SK-N-DZ (cell line): Measurements from ENCODE around the gene SPATA20.

Experiments used
- DNase-seq: peaks from one replicate; pipeline ENCODE4 v3.0.0-alpha.2; 2015; ENCODE audit warnings: low spot score

The SPATA20 gene

DNA sequence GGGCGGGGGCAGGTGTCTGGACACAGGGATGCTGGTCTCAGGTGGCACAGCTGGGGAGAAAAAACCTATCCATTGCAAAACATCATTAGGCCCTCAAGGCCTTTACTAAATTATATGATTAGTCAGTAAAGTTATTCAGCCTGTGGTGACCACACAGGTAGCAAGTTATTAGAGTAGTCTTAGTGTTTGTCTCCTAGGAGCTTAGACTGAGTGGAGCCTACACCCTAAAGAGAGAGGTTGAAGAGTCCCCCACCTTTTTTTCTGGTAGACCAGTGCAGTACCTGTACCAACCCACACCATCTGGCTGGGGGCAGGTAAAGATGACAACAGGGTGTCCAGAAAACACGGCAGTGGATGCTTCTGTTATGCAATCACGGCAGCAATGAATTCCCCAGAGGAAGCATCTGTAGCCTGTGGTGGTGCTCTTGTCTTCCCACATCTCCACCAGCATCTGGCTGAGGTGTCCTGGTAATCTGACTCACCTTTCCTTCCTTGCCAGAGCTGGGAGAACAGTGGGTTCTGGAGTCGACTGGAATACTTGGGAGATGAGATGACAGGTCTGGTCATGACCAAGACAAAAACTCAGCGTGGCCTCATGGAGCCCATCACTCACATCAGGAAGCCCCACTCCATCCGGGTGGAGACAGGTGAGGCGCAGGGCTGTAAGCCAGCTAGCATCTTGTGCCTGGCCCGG, 27.7 kb upstream of the SPATA20 start:
- no peak for DNase-seq

GRCh38 chr17:50520483-50520882, 26.5 kb upstream of the SPATA20 start:
- no peak for DNase-seq

DNA sequence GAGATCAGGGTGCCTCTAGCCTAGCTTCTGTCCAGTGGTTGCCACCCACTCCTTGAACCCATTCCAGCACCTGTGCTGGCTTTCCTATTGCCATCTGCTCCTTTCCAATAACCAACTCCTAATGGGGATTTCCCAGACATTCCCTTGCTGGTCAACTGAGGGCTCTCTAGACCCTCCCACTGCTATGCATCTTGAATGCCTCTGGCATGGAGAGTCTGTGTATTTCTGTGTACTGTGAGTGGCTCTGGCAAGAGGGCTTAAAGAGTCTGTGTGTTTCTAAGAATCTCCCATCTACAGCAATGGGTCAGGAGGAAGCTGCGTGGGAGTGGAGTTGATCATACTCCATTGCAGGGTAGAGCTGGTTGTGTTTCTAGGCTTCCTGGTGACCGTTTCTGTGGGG, 25.5 kb upstream of the SPATA20 start:
- DNase-seq, result no peak

- DNase-seq, result no peak
Observed at GRCh38 chr17:50522766-50523165, 24.2 kb upstream of the SPATA20 start.

DNA sequence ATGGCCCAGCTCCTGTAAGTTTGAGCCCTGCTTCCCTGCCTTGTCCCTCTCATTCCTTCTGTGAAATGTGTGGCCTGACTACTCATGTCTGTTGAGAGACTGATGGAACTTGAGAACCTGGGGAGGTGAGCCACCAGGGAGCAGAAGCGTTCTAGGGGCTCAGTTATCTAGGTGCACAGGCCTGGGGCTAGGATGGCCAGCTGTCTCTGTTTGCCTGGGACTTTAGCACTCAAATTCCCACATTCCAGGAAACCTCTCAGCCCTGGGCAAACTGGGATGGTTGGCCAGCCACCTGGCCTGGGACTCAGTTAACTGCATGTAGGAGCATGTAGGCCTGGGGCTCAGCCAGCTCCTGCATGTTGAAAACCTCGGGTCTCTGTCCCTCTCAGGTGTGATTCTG, 23.8 kb upstream of the SPATA20 start:
- no peak for DNase-seq

DNA sequence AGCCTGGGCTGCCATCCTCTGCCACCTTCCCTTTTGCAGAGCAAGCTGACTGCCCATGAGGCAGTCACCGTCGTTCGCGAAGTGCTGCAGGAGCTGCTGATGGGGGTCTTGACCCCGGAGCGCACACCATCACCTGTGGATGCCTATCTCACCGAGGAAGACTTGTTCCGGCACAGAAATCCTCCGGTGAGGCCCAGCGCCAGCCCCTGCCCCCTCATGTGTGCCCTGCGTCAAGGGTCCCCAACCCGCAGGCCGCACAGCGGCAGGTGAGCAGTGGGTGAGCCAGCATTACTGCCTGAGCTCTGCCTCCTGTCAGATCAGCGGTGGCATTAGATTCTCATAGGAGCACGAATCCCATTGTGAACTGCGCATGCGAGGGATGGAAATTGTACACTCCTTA, 22.1 kb upstream of the SPATA20 start:
- no peak for DNase-seq

GRCh38 chr17:50527155-50527762, 19.7 kb upstream of the SPATA20 start:
- no peak for DNase-seq

DNA sequence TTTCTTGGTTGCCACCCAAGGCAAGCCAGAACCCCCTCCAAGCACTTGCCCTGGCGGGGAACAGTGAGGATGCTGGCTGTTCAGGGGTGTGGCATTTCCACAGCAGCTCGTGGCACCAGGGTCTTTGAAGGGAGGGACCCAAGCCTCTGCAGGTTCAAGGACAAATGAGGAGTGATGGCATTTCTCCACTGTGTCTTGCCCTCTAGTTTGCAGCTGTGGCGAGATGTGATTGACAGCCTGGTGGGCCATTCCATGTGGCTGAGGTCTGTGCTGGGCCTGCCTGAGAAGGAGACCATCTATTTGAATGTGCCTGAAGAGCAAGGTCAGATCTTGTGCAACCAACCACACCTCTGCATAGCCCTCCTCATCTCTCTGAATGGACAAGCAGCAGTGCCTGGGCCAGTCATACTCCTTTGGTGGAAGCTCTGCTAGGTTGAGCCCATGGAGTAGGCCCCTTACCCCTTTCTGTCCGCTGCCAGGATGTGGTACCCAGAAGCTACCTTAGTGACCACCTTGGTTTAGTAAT, 19.0 kb upstream of the SPATA20 start:
- no peak for DNase-seq

GRCh38 chr17:50529849-50530248, 17.1 kb upstream of the SPATA20 start:
- no peak for DNase-seq

DNA sequence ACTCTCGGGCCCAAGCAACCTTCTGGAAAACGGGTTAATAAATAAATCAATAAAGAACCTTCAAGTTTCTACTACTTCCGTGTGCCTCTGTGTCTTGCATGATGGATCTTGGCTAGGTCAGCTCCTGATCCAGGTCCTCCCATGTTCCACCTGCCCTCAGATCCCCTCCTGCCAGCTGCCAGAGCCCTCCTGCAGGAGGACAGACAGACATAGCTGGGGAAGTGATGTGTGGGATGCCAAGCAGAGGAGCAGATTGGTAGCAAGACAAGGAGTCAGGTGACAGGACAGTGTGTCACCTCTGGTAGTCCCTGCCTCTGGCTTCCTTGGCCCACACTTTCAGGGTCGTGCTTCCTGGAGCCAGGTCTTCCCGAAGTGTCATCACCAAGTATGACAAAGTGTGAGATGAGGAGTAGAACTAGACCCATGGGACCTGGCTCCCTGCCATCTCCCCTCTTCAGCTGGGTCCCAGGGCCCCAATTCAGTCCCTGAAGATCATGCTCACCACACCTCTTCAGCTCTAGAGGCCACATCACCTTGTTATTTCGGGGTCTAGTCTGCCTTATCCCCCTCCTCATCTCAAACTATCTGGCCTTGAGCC, 15.4 kb upstream of the SPATA20 start:
- DNase-seq, result no peak

DNA sequence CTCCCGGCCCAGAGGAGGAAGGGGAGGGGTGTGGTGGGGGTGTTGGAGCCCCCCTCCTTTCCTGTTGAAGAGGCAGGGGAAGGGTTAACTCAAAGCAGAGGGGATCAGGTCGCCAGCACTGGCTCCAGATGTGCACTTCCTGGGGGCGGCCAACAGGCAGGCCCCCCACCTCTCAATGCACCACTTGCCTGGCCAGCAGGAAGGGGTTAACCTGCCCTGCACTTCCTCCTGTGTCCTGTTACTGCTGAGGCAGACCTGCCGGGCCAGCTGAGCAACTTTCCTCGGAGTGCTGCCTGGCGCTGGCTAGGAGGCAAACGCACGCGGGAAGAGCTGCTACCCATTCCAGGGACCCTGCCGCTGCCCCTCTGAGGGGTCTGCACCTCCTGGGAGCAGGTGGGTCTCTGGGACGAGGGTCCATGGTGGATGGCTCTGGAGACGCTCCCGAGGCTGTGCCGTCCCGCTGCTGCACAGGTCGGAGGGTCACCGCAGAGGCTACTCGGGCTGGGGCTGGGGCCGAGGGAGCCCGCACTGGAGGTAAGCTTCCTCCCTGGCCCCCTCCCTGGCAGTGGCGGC, 14.4 kb upstream of the SPATA20 start, which contains the start of gene EPN3:
EPN3 (plus strand) TSS at position 284 of the 573 bp plus-strand sequence. CDS start 3,822 bp downstream, outside the sequence.
- DNase-seq, result no peak

DNA sequence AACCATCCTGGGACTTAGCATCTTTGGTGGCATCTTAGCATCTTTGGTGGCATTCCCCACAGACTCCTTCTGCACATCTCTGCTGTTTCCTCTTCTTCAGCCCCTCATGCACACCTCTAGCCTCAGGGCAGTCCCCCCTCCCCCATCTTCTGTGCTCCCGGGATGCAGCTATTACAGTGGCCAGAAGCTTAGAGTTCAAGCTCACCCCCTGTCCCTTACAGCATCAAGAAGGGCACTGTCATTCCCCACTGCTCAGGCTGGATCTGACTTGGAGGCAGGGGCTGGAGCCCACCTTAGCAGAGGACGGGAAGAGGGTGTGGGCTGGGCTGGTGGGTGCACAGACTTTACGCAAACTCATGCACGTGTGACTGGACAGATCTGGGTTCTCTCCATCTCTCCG, 13.8 kb upstream of the SPATA20 start:
- DNase-seq, result no peak

DNA sequence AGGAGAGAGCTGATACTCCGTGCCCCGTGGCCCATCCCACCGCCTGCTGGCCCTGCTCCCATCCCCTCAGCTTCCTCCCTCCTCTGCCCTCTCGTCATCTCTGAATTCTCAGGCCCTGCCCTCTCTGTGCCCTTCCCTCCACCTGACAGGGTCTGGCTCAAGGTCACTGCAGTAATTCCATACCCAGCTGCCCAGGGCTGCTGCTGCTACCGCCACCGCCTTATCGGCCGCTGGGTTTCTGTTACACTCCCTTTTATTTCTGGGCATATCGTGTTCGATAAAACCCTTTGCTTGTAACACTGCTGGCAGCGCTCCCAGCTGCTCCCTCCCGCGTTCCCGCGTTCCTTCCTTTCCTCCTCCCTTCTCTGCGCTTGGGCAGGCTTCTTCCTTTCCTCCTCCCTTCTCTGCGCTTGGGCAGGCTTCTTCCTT, 13.2 kb upstream of the SPATA20 start:
- no peak for DNase-seq

- DNase-seq, result no peak
Observed at GRCh38 chr17:50534222-50534978, 12.6 kb upstream of the SPATA20 start.

GRCh38 chr17:50534979-50535326, 12.0 kb upstream of the SPATA20 start:
- no peak for DNase-seq

- DNase-seq, result no peak
Observed at GRCh38 chr17:50535407-50535806, 11.6 kb upstream of the SPATA20 start.

DNA sequence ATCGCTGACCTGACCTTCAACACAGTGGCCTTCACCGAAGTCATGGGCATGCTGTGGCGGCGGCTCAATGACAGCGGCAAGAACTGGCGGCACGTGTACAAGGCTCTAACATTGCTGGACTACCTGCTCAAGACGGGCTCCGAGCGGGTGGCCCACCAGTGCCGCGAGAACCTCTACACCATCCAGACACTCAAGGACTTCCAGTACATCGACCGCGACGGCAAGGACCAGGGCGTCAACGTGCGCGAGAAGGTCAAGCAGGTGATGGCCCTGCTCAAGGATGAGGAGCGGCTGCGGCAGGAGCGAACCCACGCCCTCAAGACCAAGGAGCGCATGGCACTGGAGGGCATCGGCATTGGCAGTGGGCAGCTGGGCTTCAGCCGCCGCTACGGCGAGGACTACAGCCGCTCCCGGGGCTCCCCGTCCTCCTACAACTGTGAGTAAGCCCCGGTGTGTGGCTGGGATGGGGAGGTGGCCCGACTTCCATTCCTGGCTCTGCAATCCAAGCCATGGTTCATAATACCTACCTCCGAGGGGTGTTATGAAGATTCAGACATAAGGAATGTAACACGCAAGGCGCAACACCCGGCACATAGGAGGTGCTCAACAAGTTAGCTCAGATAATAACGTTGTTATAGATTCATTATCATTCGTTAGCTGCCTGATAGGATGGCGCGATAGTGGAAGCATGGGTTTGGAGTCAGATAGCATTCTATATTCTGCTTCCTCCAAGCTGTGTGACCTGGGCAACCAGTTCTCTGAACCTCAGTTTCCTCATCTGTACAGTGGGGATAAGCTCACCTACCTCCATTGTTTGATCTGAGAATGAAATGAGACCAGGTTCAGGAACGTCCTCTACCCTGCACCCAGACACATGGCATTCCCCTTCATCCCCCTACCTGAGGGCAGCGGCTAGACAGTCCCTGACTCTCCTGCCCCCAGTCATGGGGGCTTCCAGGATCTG, 10.0 kb upstream of the SPATA20 start:
- DNase-seq, result no peak

DNA sequence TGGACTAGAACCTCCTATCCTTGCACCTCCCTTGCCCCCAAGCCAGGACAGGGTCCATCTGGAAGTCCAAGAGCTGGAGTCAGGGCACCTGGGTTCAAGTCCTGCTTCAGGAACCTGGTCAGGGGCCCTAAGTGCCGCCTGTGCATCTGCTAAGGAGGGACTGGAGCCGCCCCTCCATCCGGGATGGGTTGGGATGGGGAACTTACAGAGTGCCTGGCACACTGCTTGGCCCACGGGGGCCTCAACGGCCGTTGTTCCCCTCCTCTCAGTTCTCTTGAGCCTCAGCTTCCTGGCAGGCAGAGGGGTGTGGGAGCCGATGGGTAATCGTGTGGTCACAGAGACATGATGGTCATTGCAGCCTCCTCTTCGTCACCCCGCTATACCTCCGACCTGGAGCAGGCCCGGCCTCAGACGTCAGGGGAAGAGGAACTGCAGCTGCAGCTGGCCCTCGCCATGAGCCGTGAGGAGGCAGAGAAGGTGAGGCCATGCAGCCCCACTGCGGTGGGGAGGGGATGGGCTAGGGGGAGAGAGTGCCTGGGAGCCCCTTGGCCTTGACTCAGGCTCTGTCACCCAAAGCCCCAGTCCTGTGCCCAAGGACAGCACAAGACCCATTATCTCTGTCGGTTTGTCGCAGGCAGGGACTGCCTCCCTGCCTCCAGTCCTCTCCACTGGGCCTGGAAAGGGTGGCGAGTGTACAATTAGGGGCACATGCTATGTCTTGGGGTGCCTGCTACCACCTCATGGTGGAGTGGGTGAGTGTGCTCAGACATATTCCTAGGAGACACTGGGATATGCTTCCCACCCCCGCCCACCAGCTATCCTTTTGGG, 9.0 kb upstream of the SPATA20 start:
- DNase-seq, result no peak

DNA sequence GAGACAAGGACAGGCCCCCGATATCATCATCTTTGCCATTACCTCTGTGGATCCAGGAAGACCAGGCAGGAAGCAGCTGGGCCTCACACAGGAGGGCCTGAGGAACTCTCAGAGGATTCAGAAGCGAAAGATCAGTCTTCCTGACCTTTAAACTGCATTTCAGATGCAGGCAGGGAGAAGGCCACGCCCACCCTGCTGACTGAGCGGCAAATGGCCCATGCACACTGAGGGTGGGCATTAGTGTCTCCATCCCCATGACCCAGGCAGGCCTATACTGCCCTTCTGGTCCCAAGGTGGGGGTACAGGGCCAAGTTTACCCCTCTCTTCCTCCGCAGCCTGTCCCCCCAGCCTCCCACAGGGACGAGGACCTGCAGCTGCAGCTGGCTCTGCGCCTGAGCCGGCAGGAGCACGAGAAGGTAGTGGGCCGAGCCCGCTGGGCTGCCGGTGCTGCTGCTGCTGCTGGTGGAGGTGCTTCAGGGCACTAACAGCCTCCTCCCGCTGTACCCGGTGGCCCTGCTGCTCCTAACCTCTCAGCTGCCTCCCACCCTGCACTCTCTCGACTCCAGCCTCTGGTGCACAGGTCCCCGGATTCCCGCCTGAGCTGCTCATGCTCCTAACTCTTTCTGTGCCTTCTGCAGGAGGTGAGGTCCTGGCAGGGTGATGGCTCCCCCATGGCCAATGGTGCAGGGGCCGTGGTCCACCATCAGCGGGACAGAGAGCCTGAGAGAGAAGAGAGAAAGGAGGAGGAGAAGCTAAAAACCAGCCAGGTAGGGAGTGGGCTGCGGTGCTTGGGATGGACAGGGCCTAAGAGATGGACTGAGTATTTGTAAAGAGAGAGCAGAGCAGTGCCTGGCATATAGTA, 8.2 kb upstream of the SPATA20 start:
- DNase-seq, result no peak
